Hematopoietic multipotent progenitor cell treated with erythropoietin and hydrocortisone succinate and interleukin-3 and kit ligand, for 17 days (in vitro differentiated cells): ENCODE measurements around the gene TUG1.

ENCODE experiments used
- DNase-seq: peaks from one replicate; pipeline ENCODE4 v3.0.0-alpha.2; 2015; ENCODE audit warnings: low spot score

TUG1 gene

GRCh38 chr22:31001124-31001770, 32.2 kb downstream of the TUG1 start:
- DNase-seq, result no peak

DNA sequence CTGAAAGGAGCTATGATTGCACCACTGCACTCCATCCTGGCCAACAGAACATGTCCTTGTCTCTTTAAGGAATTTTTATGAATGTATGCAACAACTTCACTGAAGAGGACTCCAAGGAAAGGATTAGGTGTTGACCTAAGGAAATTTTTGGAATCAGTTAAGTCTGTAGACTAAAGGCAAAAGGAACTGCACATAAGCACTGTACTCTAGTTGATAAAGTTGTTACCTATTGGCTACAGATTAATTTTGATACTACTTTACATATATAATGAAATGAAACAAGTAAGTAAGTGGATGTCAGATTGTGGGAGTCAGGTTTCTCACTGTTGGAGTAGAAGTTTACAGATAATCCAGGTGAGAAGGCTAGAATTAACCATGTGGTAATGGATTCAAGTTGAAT, 36.5 kb downstream of the TUG1 start:
- DNase-seq, result no peak

DNA sequence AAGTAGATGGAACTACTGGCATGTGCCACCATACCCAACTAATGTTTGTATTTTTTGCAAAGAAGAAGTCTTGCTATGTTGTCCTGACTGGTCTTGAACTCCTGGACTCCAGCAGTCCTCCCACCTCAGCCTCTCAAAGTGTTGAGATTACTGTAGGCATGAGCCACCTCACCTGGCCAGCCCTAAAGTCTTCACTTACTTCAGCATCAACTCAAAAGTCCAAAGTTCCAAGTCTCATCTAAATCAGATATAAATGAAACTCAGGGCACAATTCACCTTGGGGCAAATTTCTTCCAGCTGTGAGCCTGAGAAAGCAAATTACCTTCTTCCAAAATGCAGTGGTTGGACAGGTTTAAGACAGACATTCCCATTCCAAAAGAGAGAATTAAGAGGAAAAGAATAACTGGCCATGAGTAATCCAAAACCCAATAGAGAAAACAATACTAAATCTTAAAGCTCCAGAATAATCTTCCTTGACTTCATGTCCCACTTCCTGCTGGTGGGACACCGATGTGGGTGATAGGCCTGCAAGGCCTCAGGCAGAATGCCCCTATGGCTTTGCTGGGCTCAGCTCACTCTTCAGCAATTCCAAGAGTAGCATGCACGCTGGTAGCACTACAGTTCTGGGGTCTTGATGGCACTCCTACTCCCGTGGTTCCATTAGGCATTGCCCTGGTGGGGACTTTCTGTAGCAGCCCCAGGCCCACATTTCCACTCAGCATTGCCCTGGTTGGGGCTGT, 50.3 kb downstream of the TUG1 start:
- DNase-seq, result no peak

DNA sequence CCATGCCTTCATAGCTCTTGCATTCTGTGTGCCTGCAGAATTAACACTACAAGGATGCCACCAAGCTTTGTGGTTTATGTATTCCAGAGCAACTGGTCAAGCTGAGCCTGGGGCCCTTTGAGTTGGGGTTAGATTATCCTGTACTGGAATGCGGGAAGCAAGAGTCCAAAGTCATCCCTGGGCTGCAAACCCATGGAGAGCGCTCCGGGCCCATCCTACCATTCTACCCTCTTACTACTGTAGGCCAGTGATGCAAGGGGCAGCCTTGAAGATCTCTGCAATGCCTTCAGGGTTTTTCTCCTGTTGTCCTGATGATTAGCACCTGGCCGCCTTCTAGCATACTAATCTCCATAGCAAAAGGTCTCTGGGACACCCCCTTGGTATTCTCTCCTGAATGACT, 51.3 kb downstream of the TUG1 start:
- no peak for DNase-seq

DNA sequence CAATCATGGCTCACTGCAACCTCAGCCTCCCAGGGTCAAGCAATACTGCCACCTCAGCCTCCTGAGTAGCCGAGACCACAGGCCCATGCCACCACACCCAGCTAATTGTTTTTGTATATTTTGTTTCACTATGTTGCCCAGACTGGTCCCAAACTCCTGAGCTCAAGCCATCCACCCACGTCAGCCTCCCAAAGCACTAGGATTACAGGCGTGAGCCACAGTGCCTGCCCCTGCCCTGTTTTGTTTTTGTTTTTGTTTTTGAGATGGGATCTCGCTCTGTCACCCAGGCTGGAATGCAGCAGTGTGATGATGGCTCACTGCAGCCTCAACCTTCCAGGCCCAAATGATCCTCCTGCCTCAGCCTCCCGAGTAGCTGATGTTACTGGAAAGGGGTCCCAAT, 53.5 kb downstream of the TUG1 start:
- DNase-seq, result no peak
